Vagina (tissue), 2 donors: Measurements from ENCODE around the gene COG6.

Experiments
- POLR2A ChIP-seq, 2 donors: fragments of 450-650 bp; IDR thresholded peaks; one replicate each; pipeline ENCODE4 v1.6.1; 2017; ENCODE audit warnings: antibody characterized with exemption in 2 of 2, mild to moderate bottlenecking in 2 of 2, moderate library complexity in 2 of 2
- TF ChIP-seq, protein P1 (sequence below), 3 experiments: fragments of 450-650 bp in 2 of 3; fragments of 200-600 bp in 1 of 3; sonication (generic) in 1 of 3; IDR thresholded peaks; one replicate each; pipeline ENCODE4 v1.5.1; 2017 to 2019; ENCODE audit warnings: antibody characterized with exemption in 3 of 3, mild to moderate bottlenecking in 2 of 3, moderate library complexity in 2 of 3

DNA sequence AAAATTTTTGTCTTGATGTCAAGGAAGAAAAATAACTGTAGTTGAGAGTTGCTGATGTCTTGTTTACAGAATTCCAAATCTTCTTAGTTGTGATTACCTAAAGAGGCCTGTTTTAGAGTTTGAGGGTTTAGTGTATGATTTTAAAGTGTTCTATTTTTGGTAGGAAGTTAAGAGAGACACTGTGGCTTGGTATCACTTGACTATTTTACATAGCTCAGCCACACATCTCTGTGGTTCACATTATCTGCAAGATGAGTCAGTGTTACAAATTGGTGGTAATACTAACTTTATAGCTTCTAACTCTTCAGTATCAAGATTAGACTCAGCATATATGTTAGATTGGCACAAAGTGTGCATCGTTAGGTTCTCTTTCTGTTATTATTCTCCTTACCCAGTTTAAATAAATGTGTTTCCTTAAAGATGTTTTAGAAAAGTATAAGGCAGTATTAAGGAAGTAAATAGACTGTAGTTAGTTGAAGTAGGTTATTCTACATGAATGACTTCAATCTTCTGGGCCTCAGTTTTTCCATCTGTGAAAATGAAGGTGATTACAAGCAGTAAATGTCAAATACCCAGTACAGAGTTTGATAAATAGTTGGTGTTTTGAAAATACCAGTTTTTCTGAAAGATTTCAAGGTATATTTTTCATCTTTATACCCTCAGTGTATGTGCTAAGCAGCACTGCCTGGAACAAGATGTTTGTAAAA is 33.4 kb downstream of the COG6 start:
- TF ChIP-seq POLR2A (IDR thresholded peaks at IDR 0.05), result no peak
- TF ChIP-seq, protein P1, sequence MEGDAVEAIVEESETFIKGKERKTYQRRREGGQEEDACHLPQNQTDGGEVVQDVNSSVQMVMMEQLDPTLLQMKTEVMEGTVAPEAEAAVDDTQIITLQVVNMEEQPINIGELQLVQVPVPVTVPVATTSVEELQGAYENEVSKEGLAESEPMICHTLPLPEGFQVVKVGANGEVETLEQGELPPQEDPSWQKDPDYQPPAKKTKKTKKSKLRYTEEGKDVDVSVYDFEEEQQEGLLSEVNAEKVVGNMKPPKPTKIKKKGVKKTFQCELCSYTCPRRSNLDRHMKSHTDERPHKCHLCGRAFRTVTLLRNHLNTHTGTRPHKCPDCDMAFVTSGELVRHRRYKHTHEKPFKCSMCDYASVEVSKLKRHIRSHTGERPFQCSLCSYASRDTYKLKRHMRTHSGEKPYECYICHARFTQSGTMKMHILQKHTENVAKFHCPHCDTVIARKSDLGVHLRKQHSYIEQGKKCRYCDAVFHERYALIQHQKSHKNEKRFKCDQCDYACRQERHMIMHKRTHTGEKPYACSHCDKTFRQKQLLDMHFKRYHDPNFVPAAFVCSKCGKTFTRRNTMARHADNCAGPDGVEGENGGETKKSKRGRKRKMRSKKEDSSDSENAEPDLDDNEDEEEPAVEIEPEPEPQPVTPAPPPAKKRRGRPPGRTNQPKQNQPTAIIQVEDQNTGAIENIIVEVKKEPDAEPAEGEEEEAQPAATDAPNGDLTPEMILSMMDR (IDR thresholded peaks at IDR 0.05), result no peak
